Chondrocyte (in vitro differentiated cells): ENCODE measurements around the gene CNTRL. TPM values are rescaled to one million over a fixed set of nuclear protein-coding genes. Genes with fewer than 3 reads are reported as not detected.

ENCODE experiments used
- DNase-seq: peaks from one replicate; pipeline ENCODE4 v3.0.0; 2021; ENCODE audit warnings: mixed read lengths, low spot score
- H3K27ac Mint-ChIP-seq: one replicate; pipeline ENCODE4 v1.8.0; 2021; ENCODE audit warnings: mild to moderate bottlenecking, moderate library complexity, mixed read lengths; ENCODE audit not compliant: unreplicated experiment
- H3K27me3 Mint-ChIP-seq: 2 replicates; pipeline ENCODE4 v1.8.0; 2021; ENCODE audit warnings: low read depth, mixed read lengths
- H3K36me3 Mint-ChIP-seq: 2 replicates; pipeline ENCODE4 v1.8.0; 2021; ENCODE audit warnings: low read depth, mixed read lengths
- H3K4me1 Mint-ChIP-seq: 2 replicates; pipeline ENCODE4 v1.8.0; 2021; ENCODE audit warnings: low read depth, mild to moderate bottlenecking, mixed read lengths
- H3K4me3 Mint-ChIP-seq: one replicate; pipeline ENCODE4 v1.8.0; 2021; ENCODE audit warnings: mild to moderate bottlenecking, moderate library complexity, mixed read lengths; ENCODE audit not compliant: unreplicated experiment
- H3K9me3 Mint-ChIP-seq: 2 replicates; pipeline ENCODE4 v1.8.0; 2021; ENCODE audit warnings: low read depth, mixed read lengths
- CTCF ChIP-seq: fragments of 200-600 bp; sonication (generic); IDR thresholded peaks from 2 replicates; pipeline ENCODE4 v1.5.0; 2021; ENCODE audit warnings: antibody characterized with exemption, mild to moderate bottlenecking, moderate library complexity
- total RNA-seq: library from RNA; stranded (reverse); gene quantifications from 3 replicates; pipeline ENCODE4 v1.2.1, GENCODE V29; 2021

Gene CNTRL
- total RNA-seq, 1 donor from 2014 or later = 4.9 TPM

- Mint-ChIP-seq H3K27ac (no peak overlapping the region), H3K4me3 (no peak overlapping the region), H3K27me3 (no peaks in the 10 kb centered on the region), H3K9me3 (no peaks in the 10 kb centered on the region), H3K36me3 (peaks cover 11% of the 10 kb centered on the region), H3K4me1 (peaks cover 46% of the 10 kb centered on the region)
- TF ChIP-seq CTCF = no peak
- no peak for DNase-seq
These were observed 109.1 kb downstream of the CNTRL start for GRCh38 chr9:121183666-121184423.

GRCh38 chr9:121184463-121184862 lies 109.7 kb downstream of the CNTRL start:
- no peaks in the 10 kb centered on the region for H3K9me3 Mint-ChIP-seq
- H3K27ac Mint-ChIP-seq = no peak overlapping the region
- H3K4me3 Mint-ChIP-seq = no peak overlapping the region
- peaks cover 49% of the 10 kb centered on the region for H3K4me1 Mint-ChIP-seq
- DNase-seq = no peak
- TF ChIP-seq CTCF = no peak
- H3K27me3 Mint-ChIP-seq = no peaks in the 10 kb centered on the region
- peaks cover 11% of the 10 kb centered on the region for H3K36me3 Mint-ChIP-seq

GRCh38 chr9:121185178-121185745 lies 110.5 kb downstream of the CNTRL start:
- TF ChIP-seq CTCF = no peak
- H3K27me3 Mint-ChIP-seq = no peaks in the 10 kb centered on the region
- H3K4me3 Mint-ChIP-seq = no peak overlapping the region
- H3K4me1 Mint-ChIP-seq = peaks cover 51% of the 10 kb centered on the region
- no peak for DNase-seq
- peaks cover 11% of the 10 kb centered on the region for H3K36me3 Mint-ChIP-seq
- H3K27ac Mint-ChIP-seq = no peak overlapping the region
- no peaks in the 10 kb centered on the region for H3K9me3 Mint-ChIP-seq

DNA sequence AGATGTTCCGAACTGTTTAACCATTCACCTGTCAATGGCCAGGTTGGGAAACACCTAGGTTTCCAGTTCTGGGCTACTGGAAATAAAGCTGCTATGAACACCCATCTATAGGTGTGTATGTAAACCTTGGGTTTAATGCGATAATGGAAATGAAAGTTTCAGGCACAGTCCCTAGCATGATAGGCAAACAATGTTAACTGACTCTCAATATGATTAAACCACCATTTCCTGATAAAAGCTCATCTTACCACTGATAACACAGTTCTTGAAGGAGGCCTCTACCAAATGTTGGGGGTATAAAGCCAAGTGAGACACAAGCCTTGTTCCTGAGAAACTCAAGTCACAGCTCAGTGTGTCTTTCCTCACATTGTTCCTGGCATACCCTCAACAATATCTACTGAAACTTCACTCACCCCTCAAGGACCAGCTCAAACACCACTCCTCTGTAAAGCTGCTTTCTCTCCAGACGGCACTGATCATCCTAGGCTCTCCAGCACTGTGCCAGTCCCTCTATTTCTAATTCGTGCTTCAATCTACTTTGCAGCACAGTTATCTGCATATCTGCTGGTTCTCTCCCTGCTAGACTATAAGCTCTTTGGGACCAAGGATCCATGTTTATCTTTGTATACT lies 111.1 kb downstream of the CNTRL start:
- Mint-ChIP-seq H3K4me3 (no peak overlapping the region), H3K27ac (no peak overlapping the region), H3K27me3 (no peaks in the 10 kb centered on the region), H3K4me1 (peaks cover 57% of the 10 kb centered on the region), H3K36me3 (peaks cover 10% of the 10 kb centered on the region), H3K9me3 (no peaks in the 10 kb centered on the region)
- no peak for TF ChIP-seq CTCF
- DNase-seq = no peak

DNA sequence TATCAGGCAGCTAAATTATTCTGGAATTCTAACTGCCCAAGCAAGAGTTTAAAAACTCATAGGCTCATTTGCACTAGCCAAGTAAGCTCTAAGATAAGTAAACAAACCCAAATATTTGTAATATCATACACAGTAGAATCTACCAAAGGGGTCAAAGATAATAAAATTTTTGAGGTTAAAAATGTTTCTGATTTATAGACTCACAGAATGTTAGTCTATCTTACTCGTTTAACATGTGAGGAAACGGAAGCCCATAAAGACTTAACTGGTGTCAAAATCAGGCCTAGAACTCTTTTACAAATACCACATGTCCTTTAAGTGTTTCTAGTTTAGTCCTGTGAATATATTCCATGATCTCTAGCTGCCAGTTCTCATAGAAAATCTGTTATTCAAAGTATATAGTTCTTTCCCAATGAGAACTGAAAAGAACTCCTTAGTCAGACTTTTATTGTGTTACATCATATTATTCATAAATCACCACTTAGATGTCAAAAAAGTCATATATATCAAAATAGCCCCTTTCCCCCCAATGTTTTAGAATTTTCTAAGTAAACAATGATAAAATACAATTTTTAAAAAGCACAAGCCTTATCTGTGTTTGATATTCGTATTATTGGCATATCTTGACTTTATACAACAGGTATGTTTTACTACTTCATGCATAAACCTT lies 113.0 kb downstream of the CNTRL start:
- Mint-ChIP-seq H3K4me1 (peaks cover 68% of the 10 kb centered on the region), H3K36me3 (peaks cover 6% of the 10 kb centered on the region), H3K27me3 (no peaks in the 10 kb centered on the region), H3K27ac (peak overlapping the region; percentile 70), H3K4me3 (no peak overlapping the region), H3K9me3 (no peaks in the 10 kb centered on the region)
- no peak for TF ChIP-seq CTCF
- no peak for DNase-seq
